IMR-90 (cell line): ENCODE data around the gene AGGF1. TPM values are rescaled to one million over a fixed set of nuclear protein-coding genes. Genes with fewer than 3 reads are reported as not detected.

Experiments
- ATAC-seq: fragments of 200-7000 bp; cut with Tn5 transposase; 2 replicates; pipeline ENCODE4 v1.9.1; 2020; ENCODE audit warnings: low read depth, mild to moderate bottlenecking, moderate library complexity
- BruUV-seq: library from RNA; stranded (reverse); fragments of 400-500 nt; replicated peaks from 2 replicates; lab custom pipeline; 2021; lab: Mats Ljungman, UMichigan
- CTCF ChIA-PET: fragments of 300-600 bp; formaldehyde crosslinking; extraction: SDS; loops from one replicate; lab custom pipeline; 2021; ENCODE audit warnings: antibody characterized with exemption; lab: Yijun Ruan, JAX
- POLR2A ChIA-PET: fragments of 300-600 bp; sonication (Branson Sonifier 250); formaldehyde crosslinking; loops from one replicate; lab custom pipeline; 2022; ENCODE audit warnings: antibody characterized with exemption; ENCODE audit not compliant: unreplicated experiment; lab: Charles Lee
- DNase-seq: peaks from one replicate; pipeline ENCODE4 v3.0.0; 2013
- H2AFZ ChIP-seq: replicated peaks from 2 replicates; pipeline ENCODE3; 2013; ENCODE audit warnings: low read length, mild to moderate bottlenecking; ENCODE audit not compliant: poor library complexity
- H2AK5ac ChIP-seq: 2 replicates; pipeline ENCODE4 v1.6.1; 2013; ENCODE audit warnings: low read depth, low read length, inconsistent platforms
- H2AK9ac ChIP-seq: replicated peaks from 2 replicates; pipeline ENCODE3; 2013; ENCODE audit warnings: mild to moderate bottlenecking, low read depth, low read length, moderate library complexity; ENCODE audit not compliant: poor library complexity
- H2BK120ac ChIP-seq: 2 replicates; pipeline ENCODE4 v1.6.1; 2013; ENCODE audit warnings: low read depth, low read length, inconsistent platforms
- H2BK15ac ChIP-seq: 3 replicates; pipeline ENCODE4 v1.6.1; 2013; ENCODE audit warnings: low read depth, low read length, inconsistent platforms
- H2BK20ac ChIP-seq: 2 replicates; pipeline ENCODE4 v1.6.1; 2013; ENCODE audit warnings: low read depth, mild to moderate bottlenecking, inconsistent platforms, low read length, moderate library complexity
- H2BK5ac ChIP-seq: 2 replicates; pipeline ENCODE4 v1.6.1; 2013; ENCODE audit warnings: mild to moderate bottlenecking, low read depth, low read length, inconsistent platforms; ENCODE audit not compliant: poor library complexity, severe bottlenecking
- H3K14ac ChIP-seq: replicated peaks from 2 replicates; pipeline ENCODE4 v1.6.1; 2013; ENCODE audit warnings: low read depth, low read length, inconsistent platforms
- H3K18ac ChIP-seq: 2 replicates; pipeline ENCODE4 v1.6.1; 2013; ENCODE audit warnings: low read depth, low read length, control low read depth
- H3K23ac ChIP-seq: 2 replicates; pipeline ENCODE4 v1.6.1; 2013; ENCODE audit warnings: low read depth, low read length, inconsistent platforms
- H3K27ac ChIP-seq: 2 replicates; pipeline ENCODE4 v1.5.1; 2013; ENCODE audit warnings: mild to moderate bottlenecking, control low read depth, low read length; ENCODE audit not compliant: insufficient read depth
- H3K27me3 ChIP-seq: 2 replicates; pipeline ENCODE4 v1.6.1; 2013; ENCODE audit warnings: low read length; ENCODE audit not compliant: control insufficient read depth, insufficient read depth
- H3K36me3 ChIP-seq: 2 replicates; pipeline ENCODE4 v1.6.1; 2013; ENCODE audit warnings: low read length, mixed read lengths; ENCODE audit not compliant: control insufficient read depth, insufficient read depth
- H3K4ac ChIP-seq: 2 replicates; pipeline ENCODE4 v1.6.1; 2013; ENCODE audit warnings: low read depth, low read length, inconsistent platforms
- H3K4me1 ChIP-seq: 2 replicates; pipeline ENCODE4 v1.6.1; 2013; ENCODE audit warnings: low read length, mixed read lengths; ENCODE audit not compliant: control insufficient read depth, insufficient read depth
- H3K4me2 ChIP-seq: 2 replicates; pipeline ENCODE4 v1.6.1; 2013; ENCODE audit warnings: low read depth, mild to moderate bottlenecking, control low read depth, low read length, moderate library complexity
- H3K4me3 ChIP-seq: 2 replicates; pipeline ENCODE4 v1.5.1; 2013; ENCODE audit warnings: low read depth, mild to moderate bottlenecking, control low read depth, low read length, moderate library complexity; ENCODE audit not compliant: insufficient read depth
- H3K56ac ChIP-seq: 2 replicates; pipeline ENCODE4 v1.6.1; 2013; ENCODE audit warnings: low read length, inconsistent platforms; ENCODE audit not compliant: insufficient read depth; ENCODE audit errors: extremely low read depth
- H3K79me1 ChIP-seq, 2 experiments: 2 replicates each; pipeline ENCODE4 v1.6.1; 2013; ENCODE audit warnings: low read length in 2 of 2, inconsistent platforms in 1 of 2, low read depth in 1 of 2
- H3K9ac ChIP-seq: 2 replicates; pipeline ENCODE4 v1.6.1; 2013; ENCODE audit warnings: low read depth, low read length, control low read depth
- H3K9me1 ChIP-seq: 2 replicates; pipeline ENCODE4 v1.6.1; 2013; ENCODE audit warnings: low read length, inconsistent platforms; ENCODE audit not compliant: insufficient read depth
- H3K9me3 ChIP-seq: 2 replicates; pipeline ENCODE4 v1.6.1; 2013; ENCODE audit warnings: low read length; ENCODE audit not compliant: control insufficient read depth, insufficient read depth
- H4K20me1 ChIP-seq: 2 replicates; pipeline ENCODE4 v1.6.1; 2013; ENCODE audit warnings: low read length, inconsistent platforms; ENCODE audit not compliant: insufficient read depth
- H4K5ac ChIP-seq: 2 replicates; pipeline ENCODE4 v1.6.1; 2013; ENCODE audit warnings: mild to moderate bottlenecking, low read depth, low read length, control low read depth
- H4K8ac ChIP-seq, 2 experiments: 2 replicates each; pipeline ENCODE4 v1.6.1; 2013; ENCODE audit warnings: low read depth in 2 of 2, low read length in 2 of 2, control low read depth in 1 of 2, inconsistent platforms in 1 of 2
- H4K91ac ChIP-seq: 2 replicates; pipeline ENCODE4 v1.6.1; 2013; ENCODE audit warnings: low read depth, low read length, inconsistent platforms; ENCODE audit not compliant: insufficient read depth
- FOS ChIP-seq: fragments of 150-350 bp; IDR thresholded peaks from 2 replicates; pipeline ENCODE4 v1.6.1; 2016; ENCODE audit warnings: low read depth, low read length
- MAZ ChIP-seq: IDR thresholded peaks from 2 replicates; pipeline ENCODE4 v1.6.1; 2012; ENCODE audit warnings: low read depth, mild to moderate bottlenecking, low read length, improper control_type of control experiment, moderate library complexity, borderline replicate concordance
- MXI1 ChIP-seq: IDR thresholded peaks from 2 replicates; pipeline ENCODE4 v1.6.1; 2012; ENCODE audit warnings: low read depth, mild to moderate bottlenecking, low read length, moderate library complexity, borderline replicate concordance
- NFE2L2 ChIP-seq: fragments of 150-350 bp; IDR thresholded peaks from 2 replicates; pipeline ENCODE4 v1.6.1; 2016; ENCODE audit warnings: low read depth, mild to moderate bottlenecking, low read length
- WGBS, 2 experiments: methylation state at CpG; one replicate each; pipeline versions ENCODE4 v1.1.5 to v1.1.7; 2013; ENCODE audit warnings: missing lambda C conversion rate in 2 of 2; ENCODE audit not compliant: insufficient read length in 1 of 2; ENCODE audit errors: extremely low coverage in 2 of 2; 5-methylcytosine and 5-hydroxymethylcytosine counted together
- dilution Hi-C: fragments of 300-500 bp; cut with HindIII; formaldehyde crosslinking; loops from one replicate; pipeline ENCODE4 v1.14.3; 2018; ENCODE audit warnings: low sequenced_read_pairs; ENCODE audit not compliant: unreplicated experiment
- in situ Hi-C: fragments of 300-500 bp; cut with MboI; formaldehyde crosslinking; loops from 3 replicates; pipeline ENCODE4 v1.14.3; 2019; ENCODE audit warnings: low sequenced_read_pairs, inconsistent platforms, mixed read lengths
- intact Hi-C: fragments of 100-400 bp; cut with micrococcal nuclease; formaldehyde crosslinking; loops from 2 replicates; pipeline ENCODE4 v1.10.0; 2022
- polyA plus RNA-seq, 3 experiments: library from polyadenylated mRNA; depleted of rRNA; stranded (reverse); fragments of >200 nt; gene quantifications; 2 replicates each; pipeline ENCODE4 v1.2.3, GENCODE V29; 2012; ENCODE audit warnings: low replicate concordance in 1 of 3
- total RNA-seq: library from RNA; depleted of rRNA; stranded (reverse); fragments of >200 nt; gene quantifications from 2 replicates; pipeline ENCODE4 v1.2.3, GENCODE V29; 2012

The AGGF1 gene
- total and polyA plus RNA-seq, 2 of the 4 experiments (the other 2 are of a cell fraction): 7.3 to 8.4 TPM

DNA sequence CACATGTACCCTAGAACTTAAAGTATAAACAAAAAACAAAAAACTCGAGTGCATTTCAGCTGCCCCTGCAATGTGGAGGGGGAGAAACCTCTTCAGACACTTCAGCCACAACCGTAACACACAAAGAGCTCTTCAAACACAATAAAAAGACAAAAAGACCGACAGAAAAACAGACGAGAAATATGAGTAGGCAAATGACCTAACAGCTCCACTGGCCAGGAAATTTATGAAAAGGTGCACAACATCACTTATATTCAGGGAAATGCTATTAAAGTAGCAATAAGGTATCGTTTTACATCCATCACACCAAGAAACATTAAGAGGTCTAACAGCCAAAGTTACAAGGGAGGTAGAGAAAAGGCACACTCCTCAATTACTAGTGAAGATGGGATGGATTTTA, 50.7 kb downstream of the AGGF1 start:
- Histone ChIP-seq H3K4me3 (no peak overlapping the region), H3K4ac (no peak overlapping the region), H4K5ac (no peak overlapping the region), H3K79me1 (no peaks in the 10 kb centered on the region), H4K20me1 (no peaks in the 10 kb centered on the region), H2BK15ac (no peak overlapping the region), H3K18ac (no peak overlapping the region), H2BK5ac (no peak overlapping the region), H3K9me3 (no peaks in the 10 kb centered on the region), H3K4me1 (no peaks in the 10 kb centered on the region), H3K23ac (no peak overlapping the region), H3K27ac (no peak overlapping the region), H2AFZ (no peak overlapping the region), H3K9ac (no peak overlapping the region), H3K14ac (no peak overlapping the region), H3K56ac (no peak overlapping the region), H3K36me3 (peaks cover 3% of the 10 kb centered on the region), H2BK120ac (no peak overlapping the region), H4K91ac (no peak overlapping the region), H2BK20ac (no peak overlapping the region), H3K27me3 (no peaks in the 10 kb centered on the region), H4K8ac (no peak overlapping the region), H2AK9ac (no peak overlapping the region), H3K4me2 (no peak overlapping the region), H3K9me1 (no peaks in the 10 kb centered on the region), H2AK5ac (no peak overlapping the region)
- in situ Hi-C loops: no loop called here
- dilution Hi-C loops: no loop called here
- no peak for TF ChIP-seq MAZ
- TF ChIP-seq NFE2L2: no peak
- TF ChIP-seq MXI1: no peak
- TF ChIP-seq FOS: no peak
- CTCF ChIA-PET: no interaction called here
- no CpG with 5 or more reads among the region's 5 CpGs for WGBS, 2 experiments
- intact Hi-C loops: no loop called here
- DNase-seq (no peak), ATAC-seq (no peak)
- POLR2A ChIA-PET: no interaction called here
- no TSS peak for BruUV-seq
